GM12864 (cell line): Measurements from ENCODE around the gene CACNB2.

Experiments used
- DNase-seq: peaks from one replicate; pipeline ENCODE4 v3.0.0-alpha.2; 2011; ENCODE audit warnings: low read depth
- H3K4me3 ChIP-seq: 2 replicates; pipeline ENCODE4 v1.5.1; 2011; ENCODE audit warnings: mild to moderate bottlenecking, low read depth, low read length, control low read depth
- CTCF ChIP-seq: IDR thresholded peaks from 2 replicates; pipeline ENCODE4 v1.5.1; 2011; ENCODE audit warnings: low read depth, mild to moderate bottlenecking, moderate library complexity, low read length, control low read depth, inconsistent platforms; ENCODE audit errors: missing control alignments

The CACNB2 gene

GRCh38 chr10:18486438-18486837 lies 346.2 kb downstream of the CACNB2 start:
- H3K4me3 ChIP-seq: no peak overlapping the region

GRCh38 chr10:18490755-18491154 lies 350.5 kb downstream of the CACNB2 start:
- no peak overlapping the region for H3K4me3 ChIP-seq
- no peak for DNase-seq
- no peak for TF ChIP-seq CTCF

More at GRCh38 chr10:18486438-18486837, 346.2 kb downstream of the CACNB2 start:
- TF ChIP-seq CTCF: no peak
- no peak for DNase-seq

GRCh38 chr10:18497806-18498369 lies 357.7 kb downstream of the CACNB2 start:
- DNase-seq: no peak
- no peak overlapping the region for H3K4me3 ChIP-seq
- no peak for TF ChIP-seq CTCF

- no peak for TF ChIP-seq CTCF
- no peak for DNase-seq
- H3K4me3 ChIP-seq: no peak overlapping the region
Observed at GRCh38 chr10:18498998-18499397, 358.8 kb downstream of the CACNB2 start.

- H3K4me3 ChIP-seq: no peak overlapping the region
- DNase-seq: no peak
- no peak for TF ChIP-seq CTCF
Observed at GRCh38 chr10:18500576-18500975, 360.4 kb downstream of the CACNB2 start.

GRCh38 chr10:18501198-18501597 lies 361.0 kb downstream of the CACNB2 start:
- DNase-seq: peak; percentile 21
- H3K4me3 ChIP-seq: no peak overlapping the region
- no peak for TF ChIP-seq CTCF

- DNase-seq: no peak
- TF ChIP-seq CTCF: no peak
- H3K4me3 ChIP-seq: no peak overlapping the region
Observed at GRCh38 chr10:18501629-18502028, 361.4 kb downstream of the CACNB2 start.
